GM12875 (cell line): Measurements from ENCODE around the gene IL22RA1.

ENCODE experiments used
- H3K4me3 ChIP-seq: one replicate; pipeline ENCODE4 v1.5.1; 2011; ENCODE audit warnings: low read depth, low read length, control low read depth
- TF ChIP-seq, protein P1 (sequence below): IDR thresholded peaks from 2 replicates; pipeline ENCODE4 v1.5.1; 2011; ENCODE audit warnings: low read depth, mild to moderate bottlenecking, control low read depth, inconsistent platforms, low read length, moderate library complexity, borderline replicate concordance; ENCODE audit not compliant: insufficient read depth

IL22RA1 gene

DNA sequence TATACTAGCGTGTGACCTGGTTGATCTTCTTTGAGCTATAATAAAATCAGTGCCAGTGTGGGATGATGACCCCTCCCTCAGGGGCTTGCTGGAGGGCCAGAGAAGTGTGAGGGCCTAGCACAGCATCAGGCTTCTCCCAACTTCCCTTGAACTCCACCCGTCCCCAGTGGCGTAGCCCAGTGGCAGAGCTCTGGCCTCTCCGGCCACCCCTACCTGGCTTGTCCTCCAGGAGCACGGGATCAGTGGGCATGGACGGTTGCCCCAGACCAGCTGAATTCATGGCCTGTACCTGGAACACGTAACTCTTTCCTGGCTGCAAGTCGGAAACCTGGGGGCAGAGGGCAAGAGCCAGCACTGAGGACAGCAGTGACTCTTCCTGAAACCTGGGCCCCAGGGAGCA lies 67.0 kb downstream of the IL22RA1 start:
- TF ChIP-seq, protein P1, sequence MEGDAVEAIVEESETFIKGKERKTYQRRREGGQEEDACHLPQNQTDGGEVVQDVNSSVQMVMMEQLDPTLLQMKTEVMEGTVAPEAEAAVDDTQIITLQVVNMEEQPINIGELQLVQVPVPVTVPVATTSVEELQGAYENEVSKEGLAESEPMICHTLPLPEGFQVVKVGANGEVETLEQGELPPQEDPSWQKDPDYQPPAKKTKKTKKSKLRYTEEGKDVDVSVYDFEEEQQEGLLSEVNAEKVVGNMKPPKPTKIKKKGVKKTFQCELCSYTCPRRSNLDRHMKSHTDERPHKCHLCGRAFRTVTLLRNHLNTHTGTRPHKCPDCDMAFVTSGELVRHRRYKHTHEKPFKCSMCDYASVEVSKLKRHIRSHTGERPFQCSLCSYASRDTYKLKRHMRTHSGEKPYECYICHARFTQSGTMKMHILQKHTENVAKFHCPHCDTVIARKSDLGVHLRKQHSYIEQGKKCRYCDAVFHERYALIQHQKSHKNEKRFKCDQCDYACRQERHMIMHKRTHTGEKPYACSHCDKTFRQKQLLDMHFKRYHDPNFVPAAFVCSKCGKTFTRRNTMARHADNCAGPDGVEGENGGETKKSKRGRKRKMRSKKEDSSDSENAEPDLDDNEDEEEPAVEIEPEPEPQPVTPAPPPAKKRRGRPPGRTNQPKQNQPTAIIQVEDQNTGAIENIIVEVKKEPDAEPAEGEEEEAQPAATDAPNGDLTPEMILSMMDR: no peak
- no peak overlapping the region for H3K4me3 ChIP-seq

DNA sequence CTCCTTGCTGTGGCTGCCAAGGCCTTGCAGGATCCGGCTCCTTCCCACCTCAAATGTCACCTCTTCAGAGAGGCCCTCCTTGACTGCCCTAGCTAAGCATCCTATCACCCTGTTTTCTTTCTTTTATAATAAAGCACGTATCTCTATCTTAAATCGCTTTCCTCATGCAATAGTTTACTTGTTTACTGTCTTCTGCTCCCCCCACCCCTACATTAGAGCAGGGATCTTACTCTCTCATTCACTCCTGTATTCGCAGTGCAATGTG lies 67.4 kb downstream of the IL22RA1 start:
- TF ChIP-seq, protein P1: no peak
- no peak overlapping the region for H3K4me3 ChIP-seq

DNA sequence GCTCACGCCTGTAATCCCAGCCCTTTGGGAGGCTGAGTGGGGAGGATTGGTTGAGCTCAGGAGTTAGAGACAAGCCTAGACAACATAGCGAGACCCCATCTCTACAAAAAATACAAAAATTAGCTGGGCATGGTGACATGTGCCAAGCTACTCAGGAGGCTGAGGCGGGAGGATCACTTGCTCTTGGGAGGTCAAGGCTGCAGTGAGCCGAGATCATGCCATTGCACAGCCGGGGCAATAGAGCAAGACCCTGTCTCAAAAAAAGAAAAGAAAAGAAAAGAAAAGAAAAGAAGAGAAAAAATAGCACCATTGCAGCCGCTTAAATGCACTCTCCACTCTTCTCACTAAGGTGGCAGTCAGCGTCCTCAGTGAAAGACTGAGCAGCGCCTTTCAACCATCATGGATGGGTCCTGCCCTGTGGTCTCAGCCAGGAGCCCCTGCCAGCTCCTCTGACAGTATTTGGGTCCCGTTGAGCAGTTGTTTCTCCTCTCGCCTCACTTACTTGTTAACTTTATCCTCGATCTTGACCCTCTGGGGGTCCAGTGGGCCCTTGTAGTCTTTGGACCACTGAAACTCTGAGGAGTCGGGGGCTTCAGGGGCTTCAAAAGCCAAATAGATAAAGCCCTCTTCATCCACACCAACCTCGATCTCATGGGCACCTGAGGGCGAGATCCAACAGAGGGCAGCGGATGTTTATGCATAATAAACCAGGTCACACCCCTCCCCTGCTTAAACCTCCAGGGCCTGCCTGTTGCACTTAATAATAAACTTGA lies 67.9 kb downstream of the IL22RA1 start:
- H3K4me3 ChIP-seq: no peak overlapping the region
- TF ChIP-seq, protein P1: no peak

DNA sequence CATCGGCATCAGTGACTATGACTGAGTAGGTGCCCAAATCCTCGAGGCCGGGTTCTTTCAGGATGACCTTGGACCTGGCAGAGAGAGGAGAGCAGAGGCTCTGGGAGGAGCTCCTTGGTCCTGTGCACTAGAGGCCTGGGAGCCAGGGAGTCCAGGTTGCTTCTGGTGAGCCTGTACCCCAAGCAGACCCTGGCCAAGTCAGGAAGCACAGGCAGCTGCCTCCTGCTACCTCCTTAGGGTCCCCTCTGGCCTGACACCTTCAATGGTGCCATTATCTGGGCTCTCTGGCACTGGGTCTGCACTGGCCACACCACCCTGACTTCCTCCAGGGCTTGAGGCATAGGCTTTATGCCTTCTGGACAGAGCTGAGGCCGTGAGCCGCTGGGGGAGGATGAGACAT lies 68.7 kb downstream of the IL22RA1 start:
- no peak overlapping the region for H3K4me3 ChIP-seq
- TF ChIP-seq, protein P1: no peak

DNA sequence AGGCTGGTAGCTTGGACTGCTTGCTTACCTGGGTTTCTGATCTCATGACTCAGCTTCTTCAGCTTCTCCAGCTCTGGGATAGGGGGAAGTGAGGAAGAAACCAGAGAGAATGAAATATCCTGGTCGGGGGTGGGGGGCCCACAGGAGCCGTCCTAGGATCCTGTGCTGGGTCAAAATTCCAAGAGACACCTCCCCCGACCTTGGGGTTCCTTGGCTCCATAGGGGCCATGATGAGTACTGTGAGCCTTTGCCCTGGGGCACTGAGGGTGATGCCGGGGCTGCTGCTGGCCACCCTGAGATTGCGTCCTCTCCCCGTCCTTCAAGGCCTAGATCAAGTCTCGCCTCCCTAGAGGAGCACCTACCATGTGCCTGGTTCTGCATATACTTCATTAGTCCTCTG lies 71.0 kb downstream of the IL22RA1 start:
- no peak overlapping the region for H3K4me3 ChIP-seq
- TF ChIP-seq, protein P1: no peak

DNA sequence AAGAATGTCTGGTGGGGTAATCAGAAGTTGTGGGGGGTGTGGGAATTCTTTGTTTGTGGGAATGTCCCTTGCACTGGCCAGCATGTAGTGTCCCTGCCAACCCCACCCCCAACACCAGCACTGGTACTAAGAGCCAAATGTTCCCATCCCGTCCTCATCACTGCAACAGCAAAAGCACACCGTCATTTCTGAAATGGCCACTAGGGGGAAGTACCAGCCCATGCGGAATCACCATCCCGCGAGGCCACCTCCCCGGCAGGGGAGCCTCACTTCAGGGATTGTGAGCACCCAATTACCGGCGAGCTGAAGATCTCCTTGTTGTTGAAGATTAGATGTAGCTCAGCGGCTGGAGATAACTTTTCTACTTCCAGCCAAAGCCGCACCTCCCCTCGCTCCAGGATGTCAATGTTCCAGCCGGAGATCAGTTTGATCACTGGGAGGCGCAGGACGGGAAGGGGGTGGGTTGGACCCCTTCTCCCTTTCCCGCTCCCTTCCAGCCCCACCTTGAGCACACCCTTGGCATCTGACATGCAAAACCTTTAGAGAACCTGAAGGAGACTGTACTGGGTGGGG lies 72.0 kb downstream of the IL22RA1 start:
- TF ChIP-seq, protein P1: peak; percentile 89
- no peak overlapping the region for H3K4me3 ChIP-seq

DNA sequence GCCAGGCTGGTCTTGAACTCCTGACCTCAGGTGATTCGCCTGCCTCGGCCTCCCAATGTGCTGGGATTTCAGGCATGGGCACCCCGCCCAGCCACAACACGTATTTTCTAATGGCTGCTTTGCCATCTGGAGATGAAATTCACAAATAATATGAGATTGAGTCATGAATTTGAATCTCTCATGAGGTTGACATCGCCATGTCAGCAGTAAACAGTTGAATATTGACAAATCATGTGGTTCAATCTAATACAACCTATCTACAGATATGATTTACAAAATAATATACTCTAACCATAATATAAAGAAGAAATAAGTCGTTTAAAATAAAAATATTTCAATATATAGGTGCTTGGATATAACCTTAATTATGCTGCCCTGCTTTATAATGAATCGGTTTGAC lies 73.1 kb downstream of the IL22RA1 start:
- no peak overlapping the region for H3K4me3 ChIP-seq
- TF ChIP-seq, protein P1: no peak
